ENCODE data around the gene FYN.

The FYN gene

GRCh38 chr6:111748231-111748647 lies 125.0 kb downstream of the FYN start:
- DNase-seq (ENCODE audit: low read depth in 2 of 2), result no peak

DNA sequence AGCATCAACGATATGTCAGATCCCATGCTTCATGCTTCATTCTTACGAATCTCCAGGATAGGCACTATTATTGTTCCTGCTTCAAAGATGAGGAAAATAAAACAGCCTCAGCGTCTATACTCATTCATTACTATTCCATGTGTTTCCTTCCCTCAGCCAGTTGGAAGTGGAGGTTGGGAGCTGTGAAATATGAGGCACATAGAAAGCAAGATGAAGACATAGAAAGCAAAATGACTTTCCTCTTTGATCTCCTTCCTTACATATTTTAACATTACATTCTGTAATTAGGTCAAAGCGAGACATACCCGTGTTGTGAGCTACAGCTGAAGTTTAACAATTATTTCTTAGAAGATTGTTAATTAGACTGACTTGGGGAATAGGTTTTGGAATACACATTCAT lies 125.4 kb downstream of the FYN start:
- DNase-seq (ENCODE audit: low read depth in 2 of 2), result no peak

DNA sequence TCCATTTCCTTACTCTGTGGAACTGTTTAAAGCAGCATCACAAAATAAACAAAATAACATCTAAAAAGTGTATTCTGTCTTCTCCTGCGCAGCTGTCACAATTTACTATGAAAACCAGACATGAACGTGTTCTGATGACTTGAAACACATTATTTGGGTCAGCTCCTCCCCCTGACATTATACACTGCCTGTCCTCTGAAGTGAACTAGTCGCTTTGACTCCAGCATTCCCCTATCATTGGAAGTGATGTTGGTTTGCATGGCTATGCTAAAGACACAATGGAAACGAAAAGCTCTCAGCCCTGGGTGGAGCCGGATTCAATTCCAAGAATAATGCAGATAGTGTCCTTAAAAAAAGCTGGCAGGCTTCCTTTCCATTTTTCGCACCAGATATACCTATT lies 125.9 kb downstream of the FYN start:
- no peak for DNase-seq (ENCODE audit: low read depth in 2 of 2)

DNA sequence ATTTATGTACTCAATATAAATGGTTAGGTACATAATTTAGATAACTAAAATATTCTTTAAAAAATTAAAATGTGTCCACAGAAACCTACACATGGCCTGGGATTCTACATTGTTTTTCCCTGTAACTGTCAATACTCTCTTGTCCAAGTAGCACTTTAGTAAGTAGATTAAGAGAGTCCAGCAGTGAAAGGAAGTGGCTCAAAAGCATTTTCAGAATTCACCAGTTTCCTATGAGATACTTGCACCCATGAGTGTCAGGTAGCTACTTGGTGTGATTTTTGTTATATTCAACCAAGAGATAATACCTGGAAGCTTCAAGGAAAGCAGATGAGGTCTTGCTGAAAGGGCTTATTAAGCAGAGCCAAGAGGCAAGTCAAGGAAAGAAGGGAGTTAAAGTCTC lies 126.3 kb downstream of the FYN start:
- DNase-seq (ENCODE audit: low read depth in 2 of 2), result no peak

GRCh38 chr6:111745636-111746035 lies 127.6 kb downstream of the FYN start:
- DNase-seq (ENCODE audit: low read depth in 2 of 2), result no peak

DNA sequence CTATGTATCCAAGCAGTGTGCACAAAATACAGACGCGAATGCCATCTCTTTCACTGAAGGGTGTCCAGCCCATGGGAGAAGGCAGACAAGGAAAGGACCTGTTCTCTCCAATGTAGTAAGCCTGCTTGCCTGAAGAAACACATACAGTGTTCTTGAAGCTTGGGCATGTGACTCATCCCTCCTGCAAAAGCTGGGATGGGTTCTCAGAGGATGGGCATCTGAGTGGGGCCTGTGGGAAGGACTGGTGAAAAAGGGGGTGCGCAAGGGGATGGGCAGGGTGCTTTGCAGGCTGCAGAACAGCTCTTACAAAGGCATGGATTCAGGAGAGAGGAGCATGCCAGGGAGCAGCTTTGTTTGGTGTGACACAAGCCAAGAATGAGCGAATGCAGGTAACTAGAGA lies 128.1 kb downstream of the FYN start:
- DNase-seq (ENCODE audit: low read depth in 2 of 2), result no peak

DNA sequence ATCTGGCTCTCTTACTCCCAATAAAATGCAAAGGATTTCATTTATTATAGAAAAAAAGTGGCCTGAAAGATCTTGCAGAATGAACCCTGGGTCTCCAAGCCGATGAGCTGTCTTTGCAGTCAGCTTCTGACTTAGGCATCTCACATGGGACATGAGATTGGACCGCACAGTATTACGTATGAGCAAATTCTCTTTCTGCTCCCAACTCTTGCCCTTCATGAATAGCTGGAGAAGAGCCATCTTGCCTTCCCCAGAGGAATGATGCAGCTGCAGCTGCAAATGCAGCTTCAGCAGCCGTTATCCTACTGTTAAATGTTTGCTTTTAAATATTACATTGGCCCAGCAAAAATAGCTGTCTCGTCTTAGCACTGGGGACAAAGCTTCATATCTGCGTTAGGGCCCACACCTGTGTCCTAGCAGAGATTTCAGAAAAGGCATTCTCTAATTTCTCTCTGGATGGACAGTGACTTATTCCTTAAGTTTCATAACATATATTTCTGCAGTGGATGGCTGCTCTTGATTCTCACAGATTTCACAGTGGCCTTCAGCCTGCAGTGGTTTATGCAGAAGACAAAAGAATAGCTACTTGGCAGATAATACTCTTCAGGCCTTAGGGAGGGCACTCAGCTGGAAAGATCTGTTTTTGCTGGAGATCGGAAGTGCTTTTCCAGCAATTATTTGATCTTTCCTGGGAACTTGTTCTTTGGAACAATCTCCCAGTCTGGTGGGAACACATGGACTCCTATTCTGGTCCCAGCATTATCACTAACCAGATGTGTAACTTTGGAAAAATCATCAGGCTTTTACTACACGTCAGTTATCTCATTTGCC lies 129.2 kb downstream of the FYN start:
- no peak for DNase-seq (ENCODE audit: low read depth in 2 of 2)

- DNase-seq (ENCODE audit: low read depth in 2 of 2), result no peak
These were observed 129.9 kb downstream of the FYN start for GRCh38 chr6:111743360-111743759.

DNA sequence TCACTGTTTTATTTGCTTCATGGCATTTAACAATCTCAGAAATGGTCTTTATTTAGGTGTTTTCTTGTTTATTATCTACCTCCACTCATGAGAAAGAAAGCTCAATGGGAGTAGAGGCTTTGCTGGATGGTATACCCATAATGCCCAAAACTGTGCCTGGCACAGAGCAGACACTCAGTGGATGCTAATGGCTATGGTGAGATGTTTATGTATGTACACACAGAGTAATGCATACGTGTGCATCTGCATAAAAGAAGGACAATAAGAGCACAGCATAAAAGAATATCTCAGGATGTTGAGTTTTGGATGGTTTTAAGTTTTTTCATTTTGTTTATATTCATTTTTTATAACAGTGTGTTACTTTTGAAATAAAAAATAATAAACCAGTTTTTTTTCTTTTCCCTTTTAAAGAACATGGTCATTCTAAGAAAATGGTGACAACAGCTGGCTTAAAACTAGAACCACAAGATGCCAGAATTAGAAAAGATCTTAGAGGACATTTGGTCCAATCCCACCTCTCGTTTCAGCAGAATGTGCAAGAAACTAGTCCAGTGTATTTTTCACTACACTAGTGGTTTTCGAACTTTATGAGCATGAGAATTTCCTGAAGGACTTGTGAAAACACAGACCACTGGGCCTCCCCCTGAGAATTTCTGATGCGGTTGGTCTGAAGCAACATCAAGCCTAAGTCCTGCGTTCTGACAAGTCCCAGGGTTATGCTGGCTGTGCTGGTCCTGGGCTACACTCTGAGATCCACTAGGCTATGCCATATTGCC lies 131.9 kb downstream of the FYN start:
- DNase-seq (ENCODE audit: low read depth in 2 of 2), result no peak

DNA sequence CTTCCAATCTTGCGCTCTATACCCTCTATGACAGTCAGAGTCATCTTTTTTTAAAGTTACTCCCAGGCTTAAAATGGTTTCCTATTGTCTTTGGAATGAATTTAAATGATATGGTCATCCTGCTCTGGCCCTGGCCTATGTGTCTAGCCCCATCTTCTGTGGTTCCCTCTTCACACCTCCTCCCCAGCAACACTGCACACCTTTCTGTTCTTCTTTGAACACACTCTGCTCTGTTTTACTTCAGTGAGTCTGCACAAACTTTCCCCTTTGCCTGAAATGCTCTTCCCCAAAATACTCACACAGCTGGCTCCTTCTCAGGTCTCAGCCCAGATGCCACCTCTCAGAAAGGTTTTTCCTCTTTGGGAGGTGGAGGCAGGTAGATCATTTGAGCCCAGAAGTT lies 132.7 kb downstream of the FYN start:
- DNase-seq (ENCODE audit: low read depth in 2 of 2), result no peak

- no peak for DNase-seq (ENCODE audit: low read depth in 2 of 2)
These were observed 134.0 kb downstream of the FYN start for GRCh38 chr6:111739257-111739696.

DNA sequence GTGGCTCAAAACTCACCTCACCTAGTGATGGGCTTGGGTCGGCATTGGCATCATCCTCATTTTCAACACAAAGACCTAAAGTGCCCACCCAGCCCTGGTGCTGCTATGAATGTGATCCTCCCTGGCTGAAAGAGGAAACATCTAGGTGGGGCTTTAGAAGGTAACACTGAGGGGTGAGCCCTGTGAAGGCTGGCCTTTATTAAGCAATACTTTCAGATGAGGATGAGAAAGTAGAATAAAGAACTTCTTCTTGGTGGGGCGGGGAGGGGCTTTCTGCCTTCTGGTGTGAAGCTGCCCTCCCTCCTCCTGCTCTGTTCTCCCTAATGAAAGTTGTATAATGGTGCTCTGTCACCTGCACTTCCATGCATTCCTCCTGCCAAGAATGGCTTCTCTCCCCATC lies 134.6 kb downstream of the FYN start:
- DNase-seq (ENCODE audit: low read depth in 2 of 2), result no peak

- no peak for DNase-seq (ENCODE audit: low read depth in 2 of 2)
These were observed 135.1 kb downstream of the FYN start for GRCh38 chr6:111738156-111738555.

GRCh38 chr6:111737065-111737521 lies 136.2 kb downstream of the FYN start:
- peak in 1 of 2 donors; percentile 37 for DNase-seq (ENCODE audit: low read depth in 2 of 2)

GRCh38 chr6:111736005-111736608 lies 137.1 kb downstream of the FYN start:
- DNase-seq (ENCODE audit: low read depth in 2 of 2), result no peak

DNA sequence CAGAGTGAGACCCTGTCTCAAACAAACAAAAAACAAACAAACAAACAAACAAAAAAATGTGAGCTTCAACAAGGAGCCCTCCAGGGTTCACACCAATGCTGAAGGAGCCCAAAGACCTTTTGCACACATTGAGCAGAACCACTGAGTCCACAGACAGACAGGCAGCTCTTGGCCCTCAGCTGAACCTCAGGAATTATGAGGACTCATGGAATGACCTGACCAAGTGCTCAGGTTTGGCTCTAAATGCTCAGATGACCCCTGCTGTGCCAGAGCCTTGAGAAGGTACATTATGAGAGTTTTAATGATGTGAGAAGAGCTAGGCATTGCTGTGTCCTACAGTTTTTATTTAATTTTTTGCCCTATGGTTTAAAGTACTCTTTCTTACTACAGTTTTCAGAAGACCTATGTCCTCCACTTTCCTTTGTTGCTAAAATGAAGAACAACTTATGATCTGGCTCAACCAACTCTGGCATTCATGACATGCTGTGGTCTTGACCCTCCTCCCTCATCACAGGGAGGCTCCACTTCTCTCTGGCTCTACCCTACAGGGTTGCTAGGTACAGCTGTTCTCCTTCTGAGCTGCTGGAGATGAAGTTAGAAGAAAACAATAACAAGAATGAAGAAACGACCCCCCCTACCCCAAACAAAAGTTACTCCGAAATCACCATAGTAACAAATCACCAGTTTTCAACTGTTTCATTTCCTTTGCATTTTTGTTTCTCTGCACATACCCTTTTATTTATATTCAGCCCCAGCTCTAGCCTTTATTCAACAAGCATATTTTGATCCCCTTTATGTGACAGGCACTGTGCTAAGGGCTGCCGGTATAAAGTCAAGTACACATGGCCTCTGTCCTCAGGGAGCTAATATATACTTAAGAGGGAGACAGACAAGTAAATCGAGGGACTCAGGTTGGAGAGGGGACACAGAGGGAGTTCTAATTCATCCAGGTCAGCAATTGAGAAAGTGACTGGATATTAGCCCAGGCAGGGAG lies 138.9 kb downstream of the FYN start:
- no peak for DNase-seq (ENCODE audit: low read depth in 2 of 2)

DNA sequence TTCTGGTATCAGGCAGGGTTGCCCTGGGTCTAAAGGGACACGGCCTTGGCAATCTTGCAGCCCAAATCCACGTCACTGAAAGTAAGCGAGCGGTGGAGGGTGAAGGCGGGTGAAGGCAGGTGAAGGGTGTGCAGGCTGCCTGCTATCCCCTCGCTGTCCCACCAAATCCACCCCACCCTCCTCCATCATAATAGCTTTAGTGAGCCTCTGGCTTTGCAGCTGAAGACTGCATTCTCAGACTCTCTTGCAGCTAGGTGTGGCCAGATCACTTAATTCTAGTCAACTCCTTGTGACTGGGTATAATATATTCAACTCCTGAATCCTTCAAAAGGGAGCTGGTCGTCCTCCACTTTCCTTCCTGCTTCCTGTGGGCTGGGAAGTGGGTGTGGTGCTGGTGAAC lies 140.9 kb downstream of the FYN start:
- DNase-seq (ENCODE audit: low read depth in 2 of 2), result no peak

DNA sequence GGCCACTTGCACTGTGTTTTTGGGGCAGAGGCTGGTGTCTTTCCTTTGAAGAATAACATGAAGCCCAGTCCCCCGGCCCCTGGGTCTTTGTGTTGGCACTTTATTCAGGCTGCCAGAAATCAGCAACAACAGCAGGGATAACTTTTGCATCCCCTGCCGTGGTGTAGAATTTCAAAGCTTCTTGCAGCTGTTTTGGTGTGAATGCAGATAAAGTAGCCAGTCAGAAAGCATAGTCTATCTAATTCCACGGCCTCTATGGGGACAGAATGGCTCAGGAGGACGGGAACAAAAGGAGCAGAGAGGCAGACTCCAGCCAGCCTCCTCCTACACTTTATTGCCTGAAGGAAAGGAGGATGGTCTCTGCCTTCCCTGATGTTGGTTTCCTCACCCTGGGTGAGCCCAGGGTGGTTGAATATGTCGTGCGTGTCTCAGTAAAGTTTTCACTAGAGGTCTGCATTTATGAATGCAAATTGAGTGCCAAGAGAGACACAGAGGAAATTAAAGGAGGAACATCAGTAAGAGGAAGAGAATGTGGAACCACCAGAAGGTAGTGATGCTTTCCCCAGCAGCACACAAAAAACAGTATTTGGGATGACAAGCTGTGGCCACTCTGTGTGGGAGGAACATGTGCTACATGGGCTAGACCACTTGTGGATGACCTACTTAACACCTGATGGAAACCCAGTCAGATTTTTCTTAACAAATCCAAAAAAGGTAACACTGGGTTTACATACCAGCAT lies 141.6 kb downstream of the FYN start:
- DNase-seq (ENCODE audit: low read depth in 2 of 2), result no peak

DNA sequence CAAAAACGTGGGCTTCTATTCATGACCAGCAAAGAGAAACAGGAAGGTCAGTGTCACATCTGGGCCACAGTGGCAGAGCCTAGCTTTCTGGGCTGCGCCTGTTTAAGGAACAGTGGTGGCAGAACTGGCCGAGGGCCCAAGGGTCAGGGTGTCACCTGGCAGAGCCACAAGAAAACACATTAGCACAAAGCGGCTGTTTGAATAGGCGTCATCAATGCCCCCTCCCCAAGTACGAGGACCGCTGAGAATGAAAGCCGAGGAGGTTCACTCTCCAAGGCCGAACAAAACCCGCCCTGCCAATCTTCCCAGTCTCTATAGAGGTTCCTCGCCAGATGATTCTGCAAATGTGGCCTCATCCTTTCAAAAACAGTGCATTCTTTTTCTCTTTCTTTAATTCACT lies 142.4 kb downstream of the FYN start:
- DNase-seq (ENCODE audit: low read depth in 2 of 2), result no peak

- DNase-seq (ENCODE audit: low read depth in 2 of 2), result no peak
These were observed 145.4 kb downstream of the FYN start for GRCh38 chr6:111727802-111728201.

GRCh38 chr6:111727041-111727440 lies 146.2 kb downstream of the FYN start:
- no peak for DNase-seq (ENCODE audit: low read depth in 2 of 2)

Data from stimulated activated CD4-positive, alpha-beta T cell treated with anti-CD3 and anti-CD28 coated beads, Interleukin-4, amount 100 ng/mL, for 48 hours (primary cell).